GM18907 (cell line): ENCODE data around the gene MYO5A.
"Not testable (repeated sequence)": the region's sequence is repeated elsewhere in the genome, so short reads cannot be mapped to it uniquely, and the experiment has no call there.

Experiments
- ATAC-seq: cut with Tn5 transposase; IDR thresholded peaks from one replicate; pipeline ENCODE4 v1.9.1; 2021; ENCODE audit warnings: mild to moderate bottlenecking, moderate library complexity; ENCODE audit not compliant: unreplicated experiment

MYO5A gene

DNA sequence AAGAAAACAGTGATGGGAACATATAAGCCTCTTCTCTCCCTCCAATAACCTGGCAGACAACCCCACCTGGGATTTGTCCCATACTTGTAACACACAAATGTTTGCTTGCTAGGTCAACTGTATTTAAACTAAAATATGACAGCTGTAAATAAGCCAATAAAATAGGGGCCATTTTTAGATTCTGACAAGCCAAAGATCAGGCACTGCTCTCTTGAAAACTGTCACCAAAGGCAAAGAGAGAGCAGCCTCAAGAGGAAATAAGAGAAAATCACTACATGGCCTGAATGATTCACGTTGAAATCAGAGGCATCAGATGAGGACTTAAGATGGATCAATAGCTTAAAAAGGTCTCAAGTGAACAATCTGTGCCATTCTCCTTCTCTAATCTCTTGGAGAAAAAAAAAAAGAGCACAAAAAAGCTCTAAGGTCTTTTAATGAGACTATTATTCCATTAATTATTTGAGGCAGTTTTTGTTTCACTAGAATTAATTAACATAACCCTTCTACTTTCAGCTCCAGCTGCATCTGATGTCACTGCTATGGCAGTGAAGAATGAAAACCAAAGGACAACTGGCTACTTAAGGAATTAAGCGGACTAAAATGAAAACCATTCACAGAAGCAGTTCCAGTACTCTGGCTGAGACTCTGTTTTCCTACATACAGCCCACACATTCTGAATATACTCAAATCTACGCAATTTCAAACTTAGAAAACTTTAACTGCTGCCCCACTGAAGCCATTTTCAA lies 19.0 kb downstream of the MYO5A start:
- no peak for ATAC-seq

DNA sequence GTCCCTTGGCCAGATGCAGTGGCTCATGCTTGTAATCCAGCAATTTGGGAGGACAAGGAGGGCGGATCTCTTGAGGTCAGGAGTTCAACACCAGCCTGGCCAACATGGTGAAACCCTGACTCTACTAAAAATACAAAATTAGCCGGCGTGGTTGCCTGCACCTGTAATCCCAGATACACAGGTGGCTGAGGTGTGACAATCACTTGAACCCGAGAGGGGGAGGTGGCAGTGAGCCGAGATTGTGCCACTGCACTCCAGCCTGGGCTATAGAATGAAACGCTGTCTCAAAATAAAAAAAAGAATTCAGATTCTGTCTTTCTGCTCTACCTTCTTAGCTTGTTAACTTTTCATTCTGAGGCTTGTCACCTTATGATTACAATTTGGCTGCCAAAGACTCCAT lies 22.1 kb downstream of the MYO5A start:
- no peak for ATAC-seq

DNA sequence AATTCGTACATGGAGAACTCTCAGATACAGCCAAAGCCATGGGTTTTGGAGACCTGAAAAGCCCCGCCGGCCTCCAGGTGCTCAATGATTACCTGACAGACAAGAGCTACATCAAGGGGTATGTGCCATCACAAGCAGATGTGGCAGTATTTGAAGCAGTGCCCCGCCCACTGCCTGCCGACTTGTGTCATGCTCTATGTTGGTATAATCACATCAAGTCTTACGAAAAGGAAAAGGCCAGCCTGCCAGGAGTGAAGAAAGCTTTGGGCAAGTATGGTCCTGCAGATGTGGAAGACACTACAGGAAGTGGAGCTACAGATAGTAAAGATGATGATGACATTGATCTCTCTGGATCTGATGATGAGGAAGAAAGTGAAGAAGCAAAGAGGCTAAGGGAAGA lies 23.5 kb downstream of the MYO5A start:
- no peak for ATAC-seq

DNA sequence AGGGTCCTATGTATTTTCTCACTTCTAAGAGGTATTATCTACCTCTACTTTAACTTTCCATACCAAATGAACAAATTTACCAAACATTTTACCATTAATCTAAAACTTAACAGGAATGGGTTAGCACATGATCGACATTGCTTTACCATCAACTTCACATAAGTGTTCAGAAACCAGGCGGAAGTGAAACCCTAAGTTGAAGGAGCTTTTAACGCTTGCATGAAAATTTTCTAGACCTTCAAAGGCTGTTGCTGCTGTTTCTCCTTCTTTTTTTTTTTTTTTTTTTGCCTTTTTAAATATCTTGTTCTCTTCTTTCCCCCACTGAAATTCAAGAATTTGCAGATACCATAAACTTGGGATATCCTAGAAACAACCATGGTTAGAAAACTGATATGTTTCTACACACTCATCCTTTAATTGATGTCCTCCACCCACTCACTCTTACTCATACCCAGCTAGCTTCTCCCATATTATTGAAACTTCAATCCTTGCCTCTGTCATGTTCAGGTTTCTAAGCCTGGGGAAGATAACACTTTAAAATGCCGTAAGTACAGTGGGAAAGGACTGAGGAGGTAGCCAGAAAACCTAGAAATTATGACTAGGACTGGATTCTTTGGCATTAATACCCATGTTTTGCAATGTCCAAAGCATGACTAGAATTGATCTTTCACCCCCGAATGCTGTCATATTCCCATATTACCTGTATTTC lies 24.7 kb downstream of the MYO5A start:
- peak; percentile 89 for ATAC-seq

DNA sequence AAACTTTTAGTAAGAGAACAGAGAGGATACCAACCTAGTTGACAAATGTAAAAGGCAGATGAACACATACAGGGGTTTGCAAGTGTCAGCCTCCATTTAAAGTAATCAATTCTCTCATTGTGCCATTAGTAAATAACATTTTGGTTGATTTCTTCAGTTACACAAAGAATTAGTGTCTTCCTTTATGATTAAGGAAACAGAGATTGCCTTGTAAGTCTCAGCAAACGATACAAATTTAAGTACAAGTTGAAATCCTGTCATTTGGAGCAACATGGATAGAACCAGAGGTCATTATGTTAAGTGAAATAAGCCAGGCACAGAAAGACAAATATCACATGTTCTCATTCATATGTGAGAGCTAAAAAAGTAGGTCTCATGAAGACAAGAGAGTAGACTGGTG lies 26.1 kb downstream of the MYO5A start:
- ATAC-seq: no peak

DNA sequence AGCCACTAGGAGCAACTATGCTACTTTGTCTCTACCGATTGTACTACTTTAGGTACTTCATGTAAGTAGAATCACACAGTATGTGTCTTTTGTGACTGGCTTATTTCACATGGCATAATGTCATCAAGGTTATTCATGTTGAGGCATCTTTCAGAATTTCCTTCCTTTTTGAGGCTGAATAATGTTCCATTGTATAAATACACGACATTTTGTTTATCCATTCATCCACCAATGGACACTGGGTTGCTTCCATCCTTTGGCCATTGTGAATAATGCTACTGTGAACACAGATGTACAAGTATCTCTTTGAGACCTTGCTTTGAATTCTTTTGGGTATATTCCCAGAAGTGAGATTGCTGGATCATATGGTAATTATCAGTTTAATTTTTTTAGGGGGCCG lies 29.2 kb downstream of the MYO5A start:
- ATAC-seq: no peak

DNA sequence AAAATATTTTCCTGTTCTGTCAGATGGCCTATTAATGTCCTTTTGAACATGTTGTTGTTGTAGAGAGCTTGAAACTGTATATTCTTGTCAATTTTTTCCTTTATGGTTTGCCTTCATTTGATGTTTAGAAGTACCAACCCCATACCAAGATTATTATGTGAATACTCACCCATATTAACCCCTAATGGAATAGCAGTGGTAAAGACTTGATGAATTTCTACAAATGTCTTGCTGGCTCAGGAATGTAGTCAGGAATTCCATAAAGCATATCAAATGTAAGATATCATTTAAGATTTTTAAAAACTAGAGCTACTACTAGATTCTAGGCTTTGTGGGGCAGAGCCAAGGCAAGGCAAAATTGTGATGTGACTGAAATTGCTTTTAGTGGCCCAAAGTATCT lies 30.0 kb downstream of the MYO5A start:
- no peak for ATAC-seq

DNA sequence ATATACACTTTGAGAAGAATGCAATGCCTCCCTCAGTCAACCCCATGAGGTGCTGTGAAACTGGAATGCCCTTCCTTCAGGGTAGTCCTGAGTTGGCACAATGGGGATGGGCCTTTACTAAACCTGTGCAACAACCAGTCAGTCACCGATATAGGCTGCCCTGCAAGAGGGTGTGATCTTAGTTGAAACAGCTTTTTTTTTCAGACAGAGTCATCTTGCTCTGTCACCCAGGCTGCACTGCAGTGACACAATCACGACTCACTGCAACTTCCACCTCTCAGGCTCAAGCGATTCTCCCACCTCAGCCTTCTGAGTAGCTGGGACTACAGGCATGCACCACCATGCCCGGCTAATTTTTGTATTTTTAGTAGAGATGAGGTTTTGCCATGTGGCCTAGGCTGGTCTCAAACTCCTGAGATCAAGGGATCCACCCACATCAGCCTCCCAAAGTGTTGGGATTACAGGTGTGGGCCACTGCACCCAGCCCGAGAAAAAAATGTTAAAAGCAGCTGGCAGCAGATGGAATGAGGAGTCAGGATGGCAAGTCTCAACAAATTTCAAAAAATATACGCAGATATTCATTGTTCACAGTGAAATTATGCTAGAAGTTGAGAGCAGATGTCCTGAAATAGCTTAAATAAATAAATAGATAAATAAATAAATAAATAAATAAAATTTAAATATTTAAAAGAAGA lies 31.8 kb downstream of the MYO5A start:
- ATAC-seq: no peak

DNA sequence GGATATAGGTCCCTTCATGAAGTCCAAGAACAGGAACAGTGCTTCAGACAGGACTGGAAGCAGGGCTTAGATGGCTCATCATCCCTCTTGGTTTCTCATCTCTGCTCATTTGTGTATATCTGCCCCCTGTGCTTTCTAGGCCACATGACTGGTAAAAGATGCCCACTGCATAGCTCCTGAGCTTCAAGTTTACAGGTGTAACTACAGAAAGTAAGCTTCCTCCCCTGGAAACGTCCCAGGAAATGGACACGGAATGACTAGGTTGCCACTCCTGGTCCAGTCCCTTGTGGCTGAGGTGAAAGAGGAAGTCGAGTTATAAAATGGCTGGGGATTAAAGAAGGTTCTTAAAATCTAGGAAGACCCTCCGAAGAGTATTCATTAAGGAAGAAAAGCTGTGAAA lies 32.5 kb downstream of the MYO5A start:
- ATAC-seq: no peak

DNA sequence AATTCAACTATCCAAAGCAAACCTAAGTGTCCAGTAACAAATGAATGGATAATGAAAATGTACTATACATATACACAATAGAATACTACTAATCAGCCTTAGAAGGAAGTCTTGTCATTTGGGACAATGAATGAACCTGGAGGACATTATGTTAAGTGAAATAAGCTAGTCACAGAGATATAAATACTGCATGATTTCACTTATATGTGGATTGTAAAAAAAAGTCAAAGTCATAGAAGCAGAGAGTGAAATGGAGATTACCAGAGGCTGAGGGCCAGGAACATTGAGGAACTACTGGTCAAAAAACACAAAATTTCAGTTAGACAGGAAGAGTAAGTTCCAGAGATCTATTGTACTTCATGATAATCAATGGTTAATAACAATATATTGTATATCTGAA lies 33.6 kb downstream of the MYO5A start:
- ATAC-seq: no peak

DNA sequence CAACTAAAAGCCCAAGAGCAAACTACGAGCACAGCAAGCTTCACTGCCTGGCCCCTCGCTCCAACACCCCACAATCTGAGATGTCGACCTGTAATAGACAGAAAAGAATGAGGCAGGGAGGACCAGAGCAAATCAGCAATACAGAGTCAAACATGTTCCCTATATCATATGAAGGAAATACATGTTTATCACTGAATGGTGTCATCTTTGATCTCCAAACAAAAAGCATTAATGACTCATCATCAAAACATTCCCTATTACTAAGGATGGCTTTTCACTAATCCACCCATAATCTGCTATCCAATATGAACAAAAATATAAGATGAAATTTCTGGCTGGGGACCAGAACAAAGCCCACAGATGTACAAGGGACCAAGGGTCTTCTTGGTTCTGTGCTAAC lies 34.7 kb downstream of the MYO5A start:
- ATAC-seq: no peak

DNA sequence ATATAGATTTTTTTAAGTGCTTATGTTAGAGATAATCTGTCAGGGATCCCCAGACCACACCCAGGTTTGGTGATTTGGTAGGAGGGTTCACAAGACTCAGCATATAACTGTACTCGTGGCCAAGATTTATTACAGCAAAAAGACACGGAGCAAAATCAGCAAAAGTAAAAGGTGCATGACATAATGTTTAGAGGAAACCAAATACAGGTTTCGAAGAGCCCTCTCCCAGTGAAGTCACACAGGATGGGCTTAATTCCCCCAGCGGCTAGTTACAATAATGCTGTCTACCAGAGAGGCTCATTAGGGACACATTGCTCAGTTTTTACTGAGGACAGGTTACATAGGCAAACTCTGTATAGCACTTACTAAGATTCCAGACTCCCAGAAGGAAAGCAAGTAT lies 36.5 kb downstream of the MYO5A start:
- ATAC-seq: no peak

DNA sequence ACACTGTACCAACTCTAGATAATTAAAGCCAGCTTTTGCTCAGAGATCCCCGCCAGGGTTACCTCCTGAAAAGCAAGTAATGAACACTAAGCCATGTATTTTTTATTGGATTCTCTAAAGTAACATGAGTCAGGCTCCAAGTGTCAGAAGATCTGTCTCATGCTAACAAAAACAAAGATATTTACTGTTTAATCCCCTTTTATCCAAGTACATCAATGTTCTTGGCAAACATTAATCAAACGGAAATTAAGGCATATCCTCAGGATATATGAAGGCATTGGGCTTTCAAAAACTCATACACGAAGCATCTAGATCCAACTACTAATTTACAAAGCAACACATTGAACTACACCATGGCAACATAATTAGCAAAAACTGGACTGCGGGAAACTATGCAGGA lies 37.2 kb downstream of the MYO5A start:
- no peak for ATAC-seq

DNA sequence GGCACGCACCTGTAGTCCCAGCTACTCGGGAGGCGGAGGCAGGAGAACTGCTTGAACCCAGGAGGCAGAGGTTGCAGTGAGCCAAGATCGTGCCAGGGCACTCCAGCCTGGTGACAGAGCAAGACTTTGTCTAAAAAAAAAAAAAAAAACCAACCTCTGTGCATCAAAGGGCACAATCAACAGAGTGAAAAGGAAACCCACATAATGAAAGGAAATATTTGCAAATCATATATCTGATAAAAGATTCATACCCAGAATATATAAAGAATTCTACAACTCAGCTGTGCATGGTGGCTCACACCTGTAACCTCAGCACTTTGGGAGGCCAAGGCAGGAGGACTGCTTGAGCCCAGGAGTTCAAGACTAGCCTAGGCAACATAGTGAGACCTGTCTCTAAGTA lies 39.2 kb downstream of the MYO5A start:
- not testable (repeated sequence) for ATAC-seq

DNA sequence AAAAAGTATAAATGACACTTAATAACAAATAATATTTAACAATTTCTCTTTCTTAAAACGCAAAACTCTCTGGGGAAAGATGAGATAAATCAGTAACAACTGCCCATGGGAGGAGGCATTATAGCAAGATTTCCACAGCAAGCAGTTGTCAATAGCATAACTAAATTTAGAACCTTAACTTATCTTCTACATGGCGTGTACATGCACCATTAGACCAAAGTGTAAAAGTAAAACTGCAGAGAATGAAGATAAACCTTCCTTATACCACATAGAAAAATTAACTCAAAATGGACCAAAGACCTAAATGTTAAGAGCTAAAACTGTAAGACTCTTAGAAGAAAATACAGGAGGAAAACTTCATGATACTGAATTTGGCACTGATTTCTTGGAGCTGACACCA lies 39.9 kb downstream of the MYO5A start:
- ATAC-seq: no peak

DNA sequence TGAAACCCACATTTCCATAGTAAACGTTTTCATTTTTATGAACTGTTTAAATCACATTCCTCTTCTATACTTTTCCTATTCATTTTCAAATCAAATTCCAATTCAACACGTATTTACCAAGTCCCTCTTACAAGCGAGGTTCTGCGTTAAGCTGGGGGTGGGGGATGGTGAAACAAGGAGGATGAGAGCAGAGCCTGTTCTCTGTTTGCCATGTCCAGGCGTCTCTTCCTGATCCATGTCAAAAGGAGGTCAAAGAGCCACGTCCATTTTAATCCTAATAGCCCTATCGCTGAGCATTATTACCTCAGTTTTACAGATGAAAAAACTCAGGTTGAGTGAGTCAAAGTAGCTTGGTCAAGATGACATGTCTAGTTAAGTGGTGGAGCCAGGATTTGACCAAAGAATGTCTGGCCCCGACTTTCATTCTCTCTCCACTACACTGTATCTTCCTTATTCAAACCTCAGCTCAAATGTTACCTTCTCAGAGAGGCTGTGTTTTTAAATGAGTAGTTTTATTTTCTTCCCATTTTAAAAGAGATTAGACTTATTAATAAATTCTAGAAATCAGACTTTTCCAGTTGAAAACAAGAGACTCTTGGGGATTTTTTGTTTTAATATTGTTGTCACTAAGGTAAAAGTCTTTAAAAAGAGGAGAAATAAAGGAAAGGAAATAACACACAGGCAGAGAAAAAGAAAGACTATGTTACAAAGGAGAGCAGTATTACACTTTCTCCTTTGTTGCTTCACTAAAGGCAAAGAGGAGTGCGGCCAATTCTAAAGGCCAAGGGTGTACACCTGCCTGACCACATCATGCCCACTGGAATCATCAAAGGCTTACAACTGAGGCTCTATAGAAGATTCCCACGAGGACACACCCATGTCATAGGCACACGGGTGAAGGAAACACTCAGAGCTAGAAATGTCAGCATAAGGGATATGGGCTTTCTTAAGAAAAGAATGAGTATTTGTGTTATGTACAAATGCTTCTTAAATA lies 42.4 kb downstream of the MYO5A start:
- no peak for ATAC-seq

DNA sequence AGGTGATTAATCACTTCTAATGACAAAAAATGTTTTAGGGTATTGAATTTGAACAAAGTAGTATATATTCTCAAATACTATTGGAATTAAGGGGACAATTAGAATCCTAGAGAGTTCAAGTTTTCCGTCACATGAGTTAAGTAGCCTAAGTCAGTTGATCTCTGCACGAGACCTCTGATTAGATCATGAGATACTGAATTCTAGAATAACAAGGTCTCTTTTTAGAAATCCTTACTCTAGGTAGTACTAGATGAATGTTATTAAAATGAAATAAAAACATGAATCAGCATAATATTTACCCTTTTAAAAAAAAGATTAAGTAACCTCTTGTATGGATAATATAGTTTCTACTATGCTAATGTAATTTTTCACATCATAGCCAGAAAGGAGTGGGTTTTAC lies 43.4 kb downstream of the MYO5A start:
- ATAC-seq: no peak

DNA sequence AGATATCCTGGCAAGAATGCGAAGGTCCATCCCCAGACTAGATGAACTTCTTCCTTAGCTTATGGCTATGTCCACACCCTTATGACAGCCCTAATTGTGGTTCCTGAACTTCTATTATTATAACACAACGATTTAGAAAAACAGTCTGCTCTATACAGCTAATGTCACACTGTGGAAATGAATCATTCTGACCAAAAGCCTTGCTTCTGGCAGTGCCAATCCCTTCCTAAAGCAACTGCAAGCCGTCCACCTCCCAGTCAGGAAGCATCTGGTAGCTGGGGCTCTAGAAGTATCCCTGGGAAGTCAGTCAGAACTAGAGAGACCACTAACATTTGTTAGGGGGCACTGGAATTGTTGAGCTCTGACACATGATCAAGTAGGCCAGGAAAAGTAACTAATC lies 45.0 kb downstream of the MYO5A start:
- ATAC-seq: no peak

DNA sequence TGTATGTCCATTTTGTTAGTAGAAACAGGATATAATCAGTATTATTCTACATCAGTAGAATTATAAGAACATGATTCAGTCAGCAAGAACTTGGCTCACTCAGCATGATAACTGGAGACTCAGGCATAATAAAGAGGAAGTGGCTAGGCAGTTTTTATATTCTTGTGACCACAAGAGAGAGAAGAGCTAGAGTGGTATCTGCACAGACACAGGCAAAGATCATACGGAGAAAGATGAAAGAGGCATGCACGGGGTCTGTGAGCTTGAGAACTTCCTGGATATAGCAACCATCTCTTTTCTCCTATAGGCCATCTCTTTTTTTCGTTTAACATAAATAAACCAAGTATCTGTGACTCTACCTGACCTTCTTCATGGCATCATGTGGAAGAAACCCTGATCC lies 46.8 kb downstream of the MYO5A start:
- peak; percentile 98 for ATAC-seq

DNA sequence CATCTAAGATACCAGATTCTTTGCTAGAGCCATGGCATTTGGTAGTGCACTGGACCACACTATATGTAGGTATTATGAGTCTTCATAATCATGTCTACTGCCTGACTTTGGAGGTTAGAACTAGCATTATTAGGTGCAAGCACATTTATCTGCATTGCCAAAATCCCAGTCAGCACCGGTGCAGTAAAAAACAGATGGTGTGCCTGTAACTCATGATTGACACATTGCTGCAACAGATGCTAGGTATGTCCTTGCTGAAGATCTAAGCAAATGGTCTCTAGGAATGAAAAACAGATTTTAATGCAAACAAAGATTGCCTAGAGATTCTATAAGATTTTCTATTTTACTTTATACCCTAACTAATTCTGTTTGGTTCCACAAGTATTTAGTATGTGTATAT lies 47.7 kb downstream of the MYO5A start:
- ATAC-seq: no peak

DNA sequence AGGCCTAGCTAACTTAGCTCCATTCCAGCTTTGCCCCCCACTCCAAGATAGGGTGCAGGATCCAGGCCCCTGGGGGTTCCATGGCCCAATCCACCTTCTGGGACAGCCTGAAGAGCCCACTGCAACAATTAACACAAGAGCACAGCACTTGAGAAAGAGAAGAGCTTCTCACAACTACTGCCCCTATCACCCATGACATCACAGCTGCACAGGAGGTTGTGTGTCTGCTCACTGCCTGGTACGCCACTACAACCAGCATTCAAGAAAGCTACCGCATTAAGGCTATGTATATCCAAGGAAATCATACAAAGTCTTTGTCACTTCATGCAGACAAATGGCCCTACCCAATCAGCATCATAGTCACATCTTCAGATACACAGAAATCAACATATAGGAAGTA lies 62.0 kb downstream of the MYO5A start:
- no peak for ATAC-seq
